Breast epithelium (tissue), 3 donors: ENCODE measurements around the gene TMC3.

Experiments used
- CTCF ChIP-seq, 3 donors: fragments of 450-650 bp; IDR thresholded peaks; one replicate each; pipeline ENCODE4 v1.5.1; 2016 to 2017; ENCODE audit warnings: antibody characterized with exemption in 3 of 3, mild to moderate bottlenecking in 3 of 3, moderate library complexity in 3 of 3
- POLR2A ChIP-seq: fragments of 450-650 bp; IDR thresholded peaks from one replicate; pipeline ENCODE4 v1.6.1; 2016; ENCODE audit warnings: antibody characterized with exemption, mild to moderate bottlenecking, moderate library complexity
- POLR2AphosphoS5 ChIP-seq, 3 donors: sonication (generic); formaldehyde crosslinking; IDR thresholded peaks; one replicate each; pipeline ENCODE4 v1.6.1; 2017; ENCODE audit warnings: antibody characterized with exemption in 3 of 3

DNA sequence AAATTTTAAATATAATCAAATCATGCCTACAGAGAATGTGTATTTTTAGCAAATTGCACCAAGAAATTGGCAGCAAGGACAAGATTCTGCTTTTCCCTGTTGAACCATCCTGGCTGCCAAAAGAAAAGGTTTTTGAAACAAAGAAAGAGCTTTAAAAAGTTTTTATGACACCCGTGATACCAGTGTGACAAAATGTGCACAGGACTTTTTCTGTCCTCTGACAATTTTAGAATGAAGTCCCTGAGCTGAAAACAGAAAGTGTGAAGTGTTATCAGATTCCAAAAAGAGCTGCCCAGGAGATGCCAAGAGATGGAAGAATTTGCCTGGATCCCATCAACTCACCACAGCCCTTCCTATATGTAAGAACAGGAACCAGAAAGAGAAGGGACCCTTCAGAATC is 33.2 kb upstream of the TMC3 start:
- TF ChIP-seq CTCF (IDR thresholded peaks at IDR 0.05) (no peak), POLR2A (no peak), POLR2AphosphoS5 (IDR thresholded peaks at IDR 0.05) (no peak)
